ENCODE results near the gene SIN3A.

- TF ChIP-seq RFX5 (IDR thresholded peaks at IDR 0.05; ENCODE audit: low read depth, low read length): no peak
- TF ChIP-seq CEBPB (IDR thresholded peaks at IDR 0.05; ENCODE audit: low read depth, low read length): no peak
- no peak for TF ChIP-seq CTCF (conservative IDR thresholded peaks at IDR 0.05; ENCODE audit: low read depth, low read length)
- TF ChIP-seq BHLHE40 (IDR thresholded peaks at IDR 0.05; ENCODE audit: low read depth, low read length): no peak
- no peak for TF ChIP-seq POLR2A (IDR thresholded peaks at IDR 0.05; ENCODE audit: low read depth, low read length)
- no peak for TF ChIP-seq ELK1 (IDR thresholded peaks at IDR 0.05; ENCODE audit: borderline replicate concordance, low read depth, low read length)
- no peak for TF ChIP-seq CHD1 (IDR thresholded peaks at IDR 0.05; ENCODE audit: low read depth, low read length)
- no peak for TF ChIP-seq FOS (IDR thresholded peaks at IDR 0.05; ENCODE audit: low read depth, low read length)
- no peak for TF ChIP-seq RCOR1 (IDR thresholded peaks at IDR 0.05; ENCODE audit: insufficient replicate concordance, low read length)
- TF ChIP-seq MXI1 (IDR thresholded peaks at IDR 0.05; ENCODE audit: borderline replicate concordance, low read depth, low read length): no peak
- no peak for TF ChIP-seq SMC3 (IDR thresholded peaks at IDR 0.05; ENCODE audit: low read depth, low read length)
These were observed 20.2 kb downstream of the SIN3A start for GRCh38 chr15:75431270-75431669.

All from IMR-90 (cell line).